GM10266 (cell line): ENCODE results near the gene NCSTN.

Experiments
- DNase-seq: peaks from one replicate; pipeline ENCODE4 v3.0.0; 2012; ENCODE audit errors: extremely low spot score
- TF ChIP-seq, protein P1 (sequence below): IDR thresholded peaks from 2 replicates; pipeline ENCODE4 v1.5.1; 2012; ENCODE audit warnings: mild to moderate bottlenecking, low read depth; ENCODE audit not compliant: control insufficient read depth, insufficient read depth; ENCODE audit errors: missing control alignments

The NCSTN gene

GRCh38 chr1:160400223-160400645 is 57.1 kb downstream of the NCSTN start, which contains the start of gene VANGL2:
VANGL2 (plus strand) TSS chr1:160400564; CDS start chr1:160415838, 15,274 bp downstream.
- peak; percentile 72 for DNase-seq
- TF ChIP-seq, protein P1, sequence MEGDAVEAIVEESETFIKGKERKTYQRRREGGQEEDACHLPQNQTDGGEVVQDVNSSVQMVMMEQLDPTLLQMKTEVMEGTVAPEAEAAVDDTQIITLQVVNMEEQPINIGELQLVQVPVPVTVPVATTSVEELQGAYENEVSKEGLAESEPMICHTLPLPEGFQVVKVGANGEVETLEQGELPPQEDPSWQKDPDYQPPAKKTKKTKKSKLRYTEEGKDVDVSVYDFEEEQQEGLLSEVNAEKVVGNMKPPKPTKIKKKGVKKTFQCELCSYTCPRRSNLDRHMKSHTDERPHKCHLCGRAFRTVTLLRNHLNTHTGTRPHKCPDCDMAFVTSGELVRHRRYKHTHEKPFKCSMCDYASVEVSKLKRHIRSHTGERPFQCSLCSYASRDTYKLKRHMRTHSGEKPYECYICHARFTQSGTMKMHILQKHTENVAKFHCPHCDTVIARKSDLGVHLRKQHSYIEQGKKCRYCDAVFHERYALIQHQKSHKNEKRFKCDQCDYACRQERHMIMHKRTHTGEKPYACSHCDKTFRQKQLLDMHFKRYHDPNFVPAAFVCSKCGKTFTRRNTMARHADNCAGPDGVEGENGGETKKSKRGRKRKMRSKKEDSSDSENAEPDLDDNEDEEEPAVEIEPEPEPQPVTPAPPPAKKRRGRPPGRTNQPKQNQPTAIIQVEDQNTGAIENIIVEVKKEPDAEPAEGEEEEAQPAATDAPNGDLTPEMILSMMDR: no peak

DNA sequence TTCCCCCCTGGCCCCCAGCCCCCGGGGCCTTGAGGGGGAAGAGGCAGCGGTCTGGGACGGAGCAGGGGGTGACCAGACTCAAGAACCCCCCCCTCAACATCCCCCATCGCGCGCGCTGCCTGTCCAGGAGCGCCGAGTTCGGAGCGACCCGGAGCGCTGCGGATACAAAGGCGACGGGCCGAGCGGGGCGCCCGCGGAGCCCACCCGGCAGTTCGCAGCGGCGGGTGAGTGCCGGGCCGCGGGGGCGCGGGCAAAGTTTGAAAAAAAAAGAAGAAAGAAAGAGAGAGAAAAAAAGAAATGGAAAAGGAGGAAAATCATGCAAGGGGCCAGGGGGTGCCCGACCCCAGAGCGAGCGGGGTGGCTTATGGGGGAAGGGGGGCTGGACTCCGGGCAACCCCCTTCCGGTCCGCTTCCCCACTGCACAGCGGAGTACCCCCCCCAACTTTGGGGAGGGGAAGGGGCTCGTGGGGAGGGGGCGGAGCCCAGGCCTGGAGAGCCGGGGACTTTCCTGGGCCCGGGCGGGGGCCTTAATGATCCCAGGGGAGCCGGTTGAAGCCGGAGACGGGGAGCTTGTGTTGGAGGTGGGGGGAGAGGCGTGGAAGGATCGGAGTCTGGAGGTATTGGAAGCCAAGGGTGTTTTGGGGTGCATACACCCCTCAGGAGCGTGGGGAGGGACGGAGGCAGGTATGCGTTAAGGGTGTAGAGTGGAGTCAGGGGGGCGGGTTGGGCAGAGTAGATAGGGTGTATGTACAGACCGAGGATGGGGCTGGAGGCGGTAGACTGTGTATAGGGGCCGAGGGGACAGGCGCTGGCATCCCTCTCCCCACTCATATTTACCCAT is 57.7 kb downstream of the NCSTN start:
- no peak for DNase-seq
- TF ChIP-seq, protein P1: no peak

- no peak for DNase-seq
Measured at GRCh38 chr1:160401487-160401805, 58.3 kb downstream of the NCSTN start.

GRCh38 chr1:160402001-160402795 is 59.0 kb downstream of the NCSTN start:
- DNase-seq: peak; percentile 27
- TF ChIP-seq, protein P1: no peak

More at GRCh38 chr1:160401487-160401805, 58.3 kb downstream of the NCSTN start:
- TF ChIP-seq, protein P1: no peak

DNA sequence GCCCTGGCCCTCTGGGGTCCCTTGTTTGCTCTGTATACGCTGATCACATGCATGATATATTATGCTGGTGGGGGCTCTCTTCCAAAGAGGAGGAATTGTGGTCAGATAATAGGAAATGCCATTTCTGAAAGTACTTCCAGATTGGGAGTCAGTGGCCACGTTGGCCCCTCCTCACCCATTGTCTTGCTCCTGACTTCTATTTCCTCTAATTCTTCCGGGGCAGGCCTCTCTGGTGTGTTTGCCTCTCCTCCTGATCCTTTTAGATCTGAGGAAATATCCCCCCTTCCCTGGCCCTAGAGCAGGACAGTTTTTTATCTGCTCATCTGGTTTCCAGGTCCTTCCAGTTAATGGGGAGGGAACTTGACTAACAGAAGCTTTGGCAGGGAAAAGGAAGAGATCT is 60.1 kb downstream of the NCSTN start:
- no peak for DNase-seq
- TF ChIP-seq, protein P1: no peak

GRCh38 chr1:160404094-160404493 is 60.9 kb downstream of the NCSTN start:
- TF ChIP-seq, protein P1: no peak
- DNase-seq: no peak

DNA sequence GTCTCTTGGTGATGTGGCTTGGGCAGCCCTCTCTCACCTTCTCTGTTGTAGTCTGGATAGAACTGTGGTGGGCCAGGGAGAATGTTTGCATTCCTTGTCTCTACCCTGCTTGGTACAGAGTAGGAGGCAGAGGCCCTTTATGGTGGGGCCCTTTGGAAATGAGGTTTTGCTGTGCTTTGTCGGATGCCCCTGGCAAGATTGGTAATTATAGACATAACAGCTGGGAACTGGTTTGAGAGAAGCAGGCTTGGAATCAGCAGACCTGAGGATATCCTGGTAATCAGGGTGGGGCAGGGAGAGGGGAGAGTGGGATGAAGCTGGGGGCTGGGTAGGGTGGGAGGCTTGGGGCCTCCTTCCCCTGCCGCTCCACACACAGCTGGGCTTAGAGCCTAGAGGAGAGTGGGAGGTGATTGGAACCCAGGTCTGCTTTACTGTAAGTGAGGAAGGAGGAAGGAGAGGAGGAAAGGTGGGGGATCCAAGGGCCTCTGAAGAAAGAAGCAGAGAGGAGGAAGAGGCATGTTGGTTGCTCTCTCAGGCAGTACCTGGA is 62.2 kb downstream of the NCSTN start:
- DNase-seq: no peak
- TF ChIP-seq, protein P1: no peak
